K562 (cell line): ENCODE data around the gene OR14A2.
"Not testable (repeated sequence)": the region's sequence is repeated elsewhere in the genome, so short reads cannot be mapped to it uniquely, and the experiment has no call there.

Experiments used
- ARID4B ChIP-seq: sonication (generic); formaldehyde crosslinking; IDR thresholded peaks from 2 replicates; pipeline ENCODE4 v1.8.0; 2022; ENCODE audit warnings: mild to moderate bottlenecking, missing genetic modification reagents
- CLOCK ChIP-seq: fragments of 250-450 bp; sonication (Bioruptor Pico); IDR thresholded peaks from 2 replicates; pipeline ENCODE4 v1.4.0; 2020; ENCODE audit warnings: mild to moderate bottlenecking, moderate library complexity, borderline replicate concordance
- CTCF ChIP-seq, 3 experiments: IDR thresholded peaks in 2 of 3; conservative IDR thresholded peaks in 1 of 3; 2 replicates each; pipeline ENCODE4 v1.5.1; 2011 to 2012; ENCODE audit warnings: low read length in 3 of 3, mild to moderate bottlenecking in 3 of 3, control low read depth in 2 of 3, improper control_type of control experiment in 1 of 3, inconsistent platforms in 1 of 3, low read depth in 1 of 3, mixed read lengths in 1 of 3, moderate library complexity in 1 of 3; ENCODE audit not compliant: insufficient read depth in 2 of 3
- EP300 ChIP-seq: IDR thresholded peaks from 2 replicates; pipeline ENCODE4 v1.6.1; 2012; ENCODE audit warnings: low read length, improper control_type of control experiment
- FOXM1 ChIP-seq, 2 experiments: fragments of 450-650 bp in 1 of 2; sonication (generic) in 1 of 2; formaldehyde crosslinking in 1 of 2; IDR thresholded peaks; 2 replicates each; pipeline versions ENCODE4 v1.6.1 to v1.9.0; 2017 to 2022; ENCODE audit warnings: low read depth in 2 of 2, mild to moderate bottlenecking in 2 of 2, missing genetic modification reagents in 1 of 2, moderate library complexity in 1 of 2
- GTF2E2 ChIP-seq: fragments of 200-800 bp; sonication (Bioruptor generic); IDR thresholded peaks from 2 replicates; pipeline ENCODE4 v1.6.1; 2016; ENCODE audit warnings: missing genetic modification characterization, missing compliant biosample characterization
- ID3 ChIP-seq, 2 experiments: fragments of 250-450 bp in 1 of 2; fragments of 450-650 bp in 1 of 2; sonication (Bioruptor Pico) in 1 of 2; IDR thresholded peaks; 2 replicates each; pipeline versions ENCODE4 v1.6.1 to v1.8.0; 2016 to 2021; ENCODE audit warnings: mild to moderate bottlenecking in 2 of 2, moderate library complexity in 2 of 2, missing compliant biosample characterization in 1 of 2, missing genetic modification characterization in 1 of 2
- POLR2AphosphoS5 ChIP-seq: IDR thresholded peaks from 2 replicates; pipeline ENCODE4 v1.6.1; 2011; ENCODE audit warnings: mild to moderate bottlenecking, low read depth, low read length, moderate library complexity; ENCODE audit not compliant: control insufficient read depth, insufficient read depth
- SIN3B ChIP-seq: fragments of 450-650 bp; IDR thresholded peaks from 2 replicates; pipeline ENCODE4 v1.6.1; 2017; ENCODE audit warnings: low read depth, mild to moderate bottlenecking, moderate library complexity
- SMARCA5 ChIP-seq: fragments of 450-650 bp; IDR thresholded peaks from 2 replicates; pipeline ENCODE4 v1.6.1; 2016
- TAF9B ChIP-seq: fragments of 450-650 bp; IDR thresholded peaks from 2 replicates; pipeline ENCODE4 v1.6.1; 2018; ENCODE audit warnings: mild to moderate bottlenecking; ENCODE audit not compliant: partially characterized antibody
- ZNF512 ChIP-seq: IDR thresholded peaks from 2 replicates; pipeline ENCODE4 v1.6.1; 2016; ENCODE audit warnings: missing genetic modification characterization, missing compliant biosample characterization

- TF ChIP-seq TAF9B; SMARCA5; POLR2AphosphoS5; ID3 (CRISPR knock-in tag; IDR thresholded peaks at IDR 0.05); ID3 (tag; IDR thresholded peaks at IDR 0.05); GTF2E2 (tag); ARID4B; CTCF (IDR thresholded peaks at IDR 0.05 in 2 of 3, conservative IDR thresholded peaks at IDR 0.05 in 1 of 3; ENCODE audit: insufficient read depth in 2 of 3, low read depth in 1 of 3, low read length in 3 of 3); CLOCK (CRISPR knock-in tag); FOXM1 (IDR thresholded peaks at IDR 0.05; ENCODE audit: low read depth); FOXM1 (CRISPR knock-in tag; IDR thresholded peaks at IDR 0.05; ENCODE audit: low read depth); EP300; ZNF512 (tag); SIN3B: not testable (repeated sequence)
These were observed 5.7 kb downstream of the OR14A2 start for GRCh38 chr1:247742215-247742760.
